ENCODE measurements around the gene SEMA4D.

SEMA4D gene

GRCh38 chr9:89534515-89535287, 36.8 kb upstream of the SEMA4D start:
- TF ChIP-seq POLR2A (IDR thresholded peaks at IDR 0.05; ENCODE audit: low read depth, low read length), result no peak
- FAIRE-seq, result no peak

GRCh38 chr9:89533411-89534095, 35.6 kb upstream of the SEMA4D start:
- TF ChIP-seq POLR2A (IDR thresholded peaks at IDR 0.05; ENCODE audit: low read depth, low read length), result no peak
- DNase-seq (ENCODE audit: insufficient read length, low spot score) (no peak), FAIRE-seq (no peak)

More at GRCh38 chr9:89534515-89535287, 36.8 kb upstream of the SEMA4D start:
- no peak for DNase-seq (ENCODE audit: insufficient read length, low spot score)

GRCh38 chr9:89532944-89533343, 35.0 kb upstream of the SEMA4D start:
- TF ChIP-seq POLR2A (IDR thresholded peaks at IDR 0.05; ENCODE audit: low read depth, low read length), result no peak
- FAIRE-seq, result no peak
- DNase-seq (ENCODE audit: insufficient read length, low spot score), result no peak

DNA sequence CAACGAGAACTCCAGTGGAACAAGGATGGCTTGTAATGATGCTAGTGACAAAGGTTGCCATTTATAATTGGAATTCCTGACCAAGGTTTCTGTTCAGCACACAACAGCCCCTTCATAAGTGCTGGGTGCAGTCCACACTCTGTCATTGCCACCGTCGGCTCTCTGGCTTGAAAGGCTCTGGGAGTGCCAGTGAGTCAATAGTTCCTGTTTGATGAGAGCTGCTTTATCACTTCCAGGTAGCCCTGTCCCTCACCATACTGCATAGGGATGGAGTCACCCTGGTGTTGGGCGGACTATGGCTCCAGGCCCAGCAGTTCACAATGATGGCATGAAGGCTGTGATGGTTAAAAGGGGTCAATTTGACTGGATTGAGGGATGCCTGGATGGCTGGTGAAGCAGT, 34.6 kb upstream of the SEMA4D start:
- no peak for TF ChIP-seq POLR2A (IDR thresholded peaks at IDR 0.05; ENCODE audit: low read depth, low read length)
- FAIRE-seq (no peak), DNase-seq (ENCODE audit: insufficient read length, low spot score) (no peak)

DNA sequence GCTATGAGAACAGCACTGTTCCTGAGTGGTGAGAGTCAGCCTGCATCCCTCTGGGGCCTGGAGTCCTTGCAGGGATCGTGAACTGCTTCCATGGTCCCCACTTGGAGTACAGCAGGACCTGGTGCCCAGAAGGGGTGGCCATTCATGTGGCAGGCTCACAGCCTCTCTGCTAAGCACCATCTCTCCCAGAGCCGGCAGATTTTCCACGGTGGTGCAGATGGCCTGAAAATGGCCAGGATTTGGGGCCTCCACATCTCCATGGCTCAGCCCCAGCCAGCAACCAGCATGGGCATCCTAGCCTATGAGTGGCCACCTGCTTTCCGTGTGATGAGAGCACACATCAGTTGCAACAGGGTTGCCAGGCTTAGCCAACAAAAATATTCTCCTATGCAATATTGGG, 33.9 kb upstream of the SEMA4D start:
- FAIRE-seq (no peak), DNase-seq (ENCODE audit: insufficient read length, low spot score) (no peak)
- TF ChIP-seq POLR2A (IDR thresholded peaks at IDR 0.05; ENCODE audit: low read depth, low read length), result no peak

DNA sequence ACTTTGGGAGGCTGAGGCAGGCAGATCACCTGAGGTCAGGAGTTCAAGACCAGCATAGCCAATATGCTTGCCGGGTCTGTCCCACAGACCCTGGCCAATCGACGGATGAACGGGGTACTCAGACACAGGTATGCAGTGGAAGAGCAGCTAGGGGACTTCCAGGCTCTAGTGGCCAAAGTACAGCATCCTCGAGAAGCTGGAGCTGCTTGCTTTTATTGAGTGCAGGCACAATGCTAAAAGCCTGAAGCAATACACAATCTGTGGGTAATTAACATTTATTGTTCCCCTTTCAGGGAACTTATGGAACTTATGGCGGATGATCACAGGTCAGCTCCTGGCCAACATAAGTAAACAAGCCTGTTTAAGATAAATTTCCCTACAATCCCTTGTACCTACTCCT, 32.8 kb upstream of the SEMA4D start:
- DNase-seq (ENCODE audit: insufficient read length, low spot score) (no peak), FAIRE-seq (no peak)
- TF ChIP-seq POLR2A (IDR thresholded peaks at IDR 0.05; ENCODE audit: low read depth, low read length), result no peak

- DNase-seq (ENCODE audit: insufficient read length, low spot score) (no peak), FAIRE-seq (no peak)
- no peak for TF ChIP-seq POLR2A (IDR thresholded peaks at IDR 0.05; ENCODE audit: low read depth, low read length)
Observed at GRCh38 chr9:89529243-89530035, 31.5 kb upstream of the SEMA4D start.

DNA sequence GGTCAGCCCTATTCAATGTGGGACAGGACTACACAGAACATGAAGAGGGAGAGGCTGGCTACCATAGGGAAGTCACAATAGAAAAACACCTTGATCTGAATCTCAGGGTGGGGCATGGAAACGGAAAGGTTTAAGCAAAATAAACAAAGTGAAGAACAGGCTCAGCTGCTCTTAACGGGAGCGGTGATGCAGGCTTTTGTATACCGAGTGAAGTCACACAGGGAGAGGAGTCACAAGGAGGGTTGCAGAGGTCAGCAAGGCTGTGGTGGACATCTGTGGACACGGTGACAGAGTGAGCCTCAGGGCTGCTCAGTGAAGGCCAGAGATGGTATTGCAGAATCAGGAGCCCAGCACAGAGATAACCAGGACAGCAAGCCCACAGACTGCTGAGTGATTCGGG, 30.6 kb upstream of the SEMA4D start:
- TF ChIP-seq POLR2A (IDR thresholded peaks at IDR 0.05; ENCODE audit: low read depth, low read length), result no peak
- DNase-seq (ENCODE audit: insufficient read length, low spot score) (no peak), FAIRE-seq (no peak)

DNA sequence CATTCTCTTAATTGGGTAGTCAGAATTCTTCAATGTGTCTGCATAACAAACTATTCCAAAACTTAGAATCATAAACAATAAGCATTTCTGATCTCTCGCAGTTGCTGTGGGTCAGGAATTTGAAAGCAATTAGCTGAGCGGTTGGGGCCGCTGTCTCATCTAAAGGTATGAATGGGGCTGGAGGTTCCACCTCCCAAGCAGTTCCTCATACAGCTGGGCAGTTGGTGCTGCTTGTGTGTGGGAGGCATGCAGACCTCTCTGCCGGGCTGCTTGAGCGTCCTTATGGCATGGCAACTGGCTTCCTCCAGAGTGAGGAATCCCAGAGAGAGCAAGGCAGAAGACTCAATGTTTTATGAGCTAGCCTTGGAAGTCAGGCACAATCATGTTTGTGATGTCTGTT, 30.2 kb upstream of the SEMA4D start:
- no peak for TF ChIP-seq POLR2A (IDR thresholded peaks at IDR 0.05; ENCODE audit: low read depth, low read length)
- FAIRE-seq (no peak), DNase-seq (ENCODE audit: insufficient read length, low spot score) (no peak)

GRCh38 chr9:89527084-89527483, 29.2 kb upstream of the SEMA4D start:
- TF ChIP-seq POLR2A (IDR thresholded peaks at IDR 0.05; ENCODE audit: low read depth, low read length), result no peak
- DNase-seq (ENCODE audit: insufficient read length, low spot score) (no peak), FAIRE-seq (no peak)

DNA sequence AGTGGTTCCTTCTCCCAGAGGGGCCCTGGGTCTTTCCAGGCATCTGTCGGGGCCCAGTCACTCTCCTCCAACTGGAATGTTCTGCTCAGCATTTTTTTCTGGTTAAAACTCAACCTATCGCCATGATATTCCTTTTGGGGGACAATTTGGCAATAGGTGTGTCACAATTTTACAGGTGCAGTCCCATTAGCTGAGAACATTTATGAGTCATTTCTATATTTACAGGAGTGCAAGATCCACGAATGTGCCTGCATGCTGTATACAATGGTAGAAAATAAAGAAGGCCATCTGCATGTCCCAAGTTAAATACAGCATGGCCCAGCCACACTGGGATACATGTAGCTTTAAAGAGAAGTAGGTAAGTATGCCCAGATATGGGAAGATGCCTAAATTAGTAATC, 28.8 kb upstream of the SEMA4D start:
- FAIRE-seq, result no peak
- TF ChIP-seq POLR2A (IDR thresholded peaks at IDR 0.05; ENCODE audit: low read depth, low read length), result no peak
- DNase-seq (ENCODE audit: insufficient read length, low spot score), result no peak

DNA sequence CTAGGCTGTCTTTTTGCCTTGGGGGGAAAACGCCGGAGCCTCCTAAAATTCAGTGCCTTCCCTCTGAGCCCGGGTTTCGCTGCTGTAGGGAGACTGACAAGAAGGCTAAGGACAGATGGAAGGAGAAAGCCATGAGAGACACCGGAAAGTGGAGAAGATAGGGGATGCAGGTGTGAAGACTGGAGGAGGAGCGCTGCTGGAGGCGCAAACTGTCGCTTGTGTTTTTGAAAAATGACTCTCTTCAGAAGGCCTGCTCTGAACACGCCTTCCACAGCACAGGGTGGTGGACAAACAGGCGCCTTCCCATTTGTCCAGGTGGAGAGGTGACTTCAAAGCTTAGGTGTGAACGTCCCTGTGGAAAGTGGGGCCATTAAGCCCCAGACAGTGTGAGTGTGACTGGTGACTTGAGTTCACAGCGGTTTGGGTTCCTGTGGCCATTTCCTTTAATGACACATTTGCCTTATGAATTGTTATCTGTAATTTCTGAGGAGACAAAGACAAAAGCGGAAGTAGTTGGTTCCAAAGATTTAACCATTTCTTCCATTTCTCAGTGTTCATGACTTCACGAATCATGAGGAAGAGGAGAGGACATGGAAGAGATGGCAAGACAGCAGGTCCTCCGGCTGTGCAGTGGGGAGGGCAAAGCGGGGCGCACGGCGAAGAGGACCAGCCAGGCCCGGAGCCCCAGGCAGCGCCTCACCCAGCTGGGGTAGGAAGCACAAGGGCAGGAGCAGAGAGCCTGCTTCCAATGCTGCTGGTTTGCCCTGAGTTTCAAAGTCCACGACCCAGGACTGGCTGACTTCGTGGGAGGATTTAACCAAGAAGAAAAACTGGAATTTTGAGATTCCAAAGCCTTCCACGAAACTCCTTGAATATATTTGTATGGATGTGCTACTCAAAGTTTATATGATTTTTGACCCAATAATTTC, 27.8 kb upstream of the SEMA4D start:
- no peak for FAIRE-seq
- TF ChIP-seq POLR2A (IDR thresholded peaks at IDR 0.05; ENCODE audit: low read depth, low read length), result no peak
- DNase-seq (ENCODE audit: insufficient read length, low spot score), result no peak

GRCh38 chr9:89524963-89525362, 27.1 kb upstream of the SEMA4D start:
- DNase-seq (ENCODE audit: insufficient read length, low spot score) (no peak), FAIRE-seq (no peak)
- no peak for TF ChIP-seq POLR2A (IDR thresholded peaks at IDR 0.05; ENCODE audit: low read depth, low read length)
